ENCODE data around the gene HACD2.

The HACD2 gene

DNA sequence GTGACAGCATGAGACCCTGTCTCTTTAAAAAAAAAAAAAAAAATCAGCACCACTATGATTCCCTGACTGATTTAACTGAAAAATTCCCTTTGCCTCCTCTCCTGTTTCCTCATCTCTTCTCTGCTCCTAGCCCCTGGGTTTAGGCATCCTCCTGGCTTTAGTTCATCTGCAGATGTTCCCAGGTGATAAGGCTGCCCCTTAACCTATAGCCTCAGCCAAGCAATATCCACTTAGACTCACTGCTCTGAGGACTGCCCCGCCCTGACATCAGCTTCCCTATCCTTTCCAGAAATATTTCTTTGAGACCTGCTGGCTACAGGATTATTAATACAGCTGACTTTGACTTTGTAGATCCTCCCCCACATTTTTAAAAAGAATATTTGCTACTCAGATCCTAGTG, 39.4 kb upstream of the HACD2 start (continued):
- no peak for TF ChIP-seq KLF7 (tag by site-specific recombination; IDR thresholded peaks at IDR 0.05; ENCODE audit: borderline replicate concordance)
- TF ChIP-seq, protein P1, sequence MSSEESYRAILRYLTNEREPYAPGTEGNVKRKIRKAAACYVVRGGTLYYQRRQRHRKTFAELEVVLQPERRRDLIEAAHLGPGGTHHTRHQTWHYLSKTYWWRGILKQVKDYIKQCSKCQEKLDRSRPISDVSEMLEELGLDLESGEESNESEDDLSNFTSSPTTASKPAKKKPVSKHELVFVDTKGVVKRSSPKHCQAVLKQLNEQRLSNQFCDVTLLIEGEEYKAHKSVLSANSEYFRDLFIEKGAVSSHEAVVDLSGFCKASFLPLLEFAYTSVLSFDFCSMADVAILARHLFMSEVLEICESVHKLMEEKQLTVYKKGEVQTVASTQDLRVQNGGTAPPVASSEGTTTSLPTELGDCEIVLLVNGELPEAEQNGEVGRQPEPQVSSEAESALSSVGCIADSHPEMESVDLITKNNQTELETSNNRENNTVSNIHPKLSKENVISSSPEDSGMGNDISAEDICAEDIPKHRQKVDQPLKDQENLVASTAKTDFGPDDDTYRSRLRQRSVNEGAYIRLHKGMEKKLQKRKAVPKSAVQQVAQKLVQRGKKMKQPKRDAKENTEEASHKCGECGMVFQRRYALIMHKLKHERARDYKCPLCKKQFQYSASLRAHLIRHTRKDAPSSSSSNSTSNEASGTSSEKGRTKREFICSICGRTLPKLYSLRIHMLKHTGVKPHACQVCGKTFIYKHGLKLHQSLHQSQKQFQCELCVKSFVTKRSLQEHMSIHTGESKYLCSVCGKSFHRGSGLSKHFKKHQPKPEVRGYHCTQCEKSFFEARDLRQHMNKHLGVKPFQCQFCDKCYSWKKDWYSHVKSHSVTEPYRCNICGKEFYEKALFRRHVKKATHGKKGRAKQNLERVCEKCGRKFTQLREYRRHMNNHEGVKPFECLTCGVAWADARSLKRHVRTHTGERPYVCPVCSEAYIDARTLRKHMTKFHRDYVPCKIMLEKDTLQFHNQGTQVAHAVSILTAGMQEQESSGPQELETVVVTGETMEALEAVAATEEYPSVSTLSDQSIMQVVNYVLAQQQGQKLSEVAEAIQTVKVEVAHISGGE (tag by site-specific recombination; conservative IDR thresholded peaks at IDR 0.05; ENCODE audit: low read depth), result no peak

DNA sequence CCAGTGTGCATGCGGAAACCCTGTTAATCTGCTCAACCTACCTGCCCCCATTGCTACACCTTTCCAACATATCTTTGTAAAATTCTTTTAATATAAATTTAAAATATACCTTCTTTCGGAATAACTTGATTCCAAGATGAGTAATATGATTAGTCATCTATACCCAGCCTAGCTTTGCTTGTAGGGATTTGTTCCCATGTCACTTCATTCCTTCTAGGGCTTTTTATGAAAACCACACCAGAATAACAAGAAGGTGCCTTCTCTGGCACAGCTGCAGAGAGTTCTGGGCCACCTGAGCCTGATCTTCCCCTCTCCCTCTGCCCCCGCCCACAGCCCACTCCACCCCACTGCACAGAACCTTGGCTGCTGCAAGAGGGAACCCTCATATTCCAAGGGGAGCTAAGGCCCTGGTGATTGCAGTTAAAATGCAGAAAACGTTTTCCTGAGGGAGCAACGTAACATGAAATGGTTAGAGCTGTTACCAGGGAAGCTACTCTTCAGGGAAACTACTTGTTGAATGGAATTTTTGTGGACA, 38.6 kb upstream of the HACD2 start:
- no peaks in the 10 kb centered on the region for H3K9me3 ChIP-seq (ENCODE audit: control insufficient read depth, insufficient read depth, low read depth, low read length)
- POLR2A ChIA-PET, result no interaction called here
- H3K27ac ChIP-seq (ENCODE audit: extremely low read depth, low read depth, low read length), result no peak overlapping the region
- no peaks in the 10 kb centered on the region for H3K4me1 ChIP-seq (ENCODE audit: control insufficient read depth, insufficient read depth, low read length)
- H3K36me3 ChIP-seq (ENCODE audit: control insufficient read depth in 2 of 2, insufficient read depth in 1 of 2, low read length in 2 of 2), result peaks cover 0 to 16% of the 10 kb centered on the region in 2 experiments; a peak in 1 of 3 replicates
- TF ChIP-seq ZNF610 (tag by site-specific recombination; IDR thresholded peaks at IDR 0.05; ENCODE audit: borderline replicate concordance) (no peak), ZFP41 (tag by site-specific recombination; IDR thresholded peaks at IDR 0.05; ENCODE audit: borderline replicate concordance) (no peak), HOXC10 (CRISPR knock-in tag; IDR thresholded peaks at IDR 0.05) (no peak), KLF7 (tag by site-specific recombination; IDR thresholded peaks at IDR 0.05; ENCODE audit: borderline replicate concordance) (no peak), ZNF16 (tag by site-specific recombination; IDR thresholded peaks at IDR 0.05; ENCODE audit: low read depth) (no peak), RBAK (tag by site-specific recombination; IDR thresholded peaks at IDR 0.05) (no peak), ZBTB8A (tag by site-specific recombination; IDR thresholded peaks at IDR 0.05) (no peak), ZNF335 (tag by site-specific recombination; conservative IDR thresholded peaks at IDR 0.05) (no peak), ZNF24 (tag by site-specific recombination; IDR thresholded peaks at IDR 0.05) (no peak), ZNF202 (tag by site-specific recombination; IDR thresholded peaks at IDR 0.05; ENCODE audit: borderline replicate concordance) (no peak), ZNF549 (tag by site-specific recombination; IDR thresholded peaks at IDR 0.05) (no peak), ZNF670 (tag by site-specific recombination; IDR thresholded peaks at IDR 0.05; ENCODE audit: low read depth) (no peak), ZNF433 (tag by site-specific recombination; IDR thresholded peaks at IDR 0.05; ENCODE audit: low read depth) (no peak), ZNF768 (tag by site-specific recombination; IDR thresholded peaks at IDR 0.05) (no peak)
- TF ChIP-seq, protein P2, sequence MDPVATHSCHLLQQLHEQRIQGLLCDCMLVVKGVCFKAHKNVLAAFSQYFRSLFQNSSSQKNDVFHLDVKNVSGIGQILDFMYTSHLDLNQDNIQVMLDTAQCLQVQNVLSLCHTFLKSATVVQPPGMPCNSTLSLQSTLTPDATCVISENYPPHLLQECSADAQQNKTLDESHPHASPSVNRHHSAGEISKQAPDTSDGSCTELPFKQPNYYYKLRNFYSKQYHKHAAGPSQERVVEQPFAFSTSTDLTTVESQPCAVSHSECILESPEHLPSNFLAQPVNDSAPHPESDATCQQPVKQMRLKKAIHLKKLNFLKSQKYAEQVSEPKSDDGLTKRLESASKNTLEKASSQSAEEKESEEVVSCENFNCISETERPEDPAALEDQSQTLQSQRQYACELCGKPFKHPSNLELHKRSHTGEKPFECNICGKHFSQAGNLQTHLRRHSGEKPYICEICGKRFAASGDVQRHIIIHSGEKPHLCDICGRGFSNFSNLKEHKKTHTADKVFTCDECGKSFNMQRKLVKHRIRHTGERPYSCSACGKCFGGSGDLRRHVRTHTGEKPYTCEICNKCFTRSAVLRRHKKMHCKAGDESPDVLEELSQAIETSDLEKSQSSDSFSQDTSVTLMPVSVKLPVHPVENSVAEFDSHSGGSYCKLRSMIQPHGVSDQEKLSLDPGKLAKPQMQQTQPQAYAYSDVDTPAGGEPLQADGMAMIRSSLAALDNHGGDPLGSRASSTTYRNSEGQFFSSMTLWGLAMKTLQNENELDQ (tag by site-specific recombination; IDR thresholded peaks at IDR 0.05; ENCODE audit: low read depth), result no peak
- TF ChIP-seq, protein P3, sequence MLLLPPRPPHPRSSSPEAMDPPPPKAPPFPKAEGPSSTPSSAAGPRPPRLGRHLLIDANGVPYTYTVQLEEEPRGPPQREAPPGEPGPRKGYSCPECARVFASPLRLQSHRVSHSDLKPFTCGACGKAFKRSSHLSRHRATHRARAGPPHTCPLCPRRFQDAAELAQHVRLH (tag by site-specific recombination; IDR thresholded peaks at IDR 0.05), result no peak
- H3K4me3 ChIP-seq (ENCODE audit: low read depth, low read length), result no peak overlapping the region
- CTCF ChIA-PET, result interaction anchor here (2.5 kb wide), 1 partner anchor 19 kb away, joined by 7 read pairs; no protein-coding TSS in a partner anchor

DNA sequence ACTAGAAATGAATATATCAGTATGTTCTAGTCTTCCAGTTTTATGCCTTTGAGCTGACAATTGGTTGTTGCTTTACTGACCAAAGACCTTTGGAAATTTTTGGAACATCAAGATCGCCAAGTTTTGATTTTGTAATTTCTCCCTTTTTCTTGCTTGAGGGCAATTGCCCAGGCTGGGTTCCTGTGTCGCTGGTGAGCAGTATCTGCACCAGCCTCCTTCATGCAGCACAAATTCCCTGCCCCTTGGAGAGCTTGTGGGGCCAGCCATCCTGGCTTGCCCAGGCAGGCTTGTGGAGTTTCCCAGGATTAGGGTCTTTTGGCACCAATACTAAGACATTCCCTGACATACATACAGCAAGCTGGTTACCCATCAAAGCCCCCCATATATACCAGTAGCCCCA, 37.9 kb upstream of the HACD2 start:
- Histone ChIP-seq H3K27ac (ENCODE audit: extremely low read depth, low read depth, low read length) (no peak overlapping the region), H3K4me3 (ENCODE audit: low read depth, low read length) (no peak overlapping the region), H3K36me3 (ENCODE audit: control insufficient read depth in 2 of 2, insufficient read depth in 1 of 2, low read length in 2 of 2) (peaks cover 0 to 23% of the 10 kb centered on the region in 2 experiments; a peak in 1 of 3 replicates), H3K4me1 (ENCODE audit: control insufficient read depth, insufficient read depth, low read length) (no peaks in the 10 kb centered on the region), H3K9me3 (ENCODE audit: control insufficient read depth, insufficient read depth, low read depth, low read length) (no peaks in the 10 kb centered on the region)
- ChIA-PET POLR2A (no interaction called here), CTCF (interaction anchor here (0.6 kb wide), 1 partner anchor 10 kb away, joined by 3 read pairs; no protein-coding TSS in a partner anchor)
- TF ChIP-seq, protein P1 (tag by site-specific recombination; conservative IDR thresholded peaks at IDR 0.05; ENCODE audit: low read depth), result no peak
- TF ChIP-seq KLF8 (tag by site-specific recombination; IDR thresholded peaks at IDR 0.05), result no peak
- no peak for TF ChIP-seq ZNF350 (tag by site-specific recombination; IDR thresholded peaks at IDR 0.05)
- no peak for TF ChIP-seq ZEB2 (tag by site-specific recombination; IDR thresholded peaks at IDR 0.05)
- no peak for TF ChIP-seq EGR2 (tag by site-specific recombination; IDR thresholded peaks at IDR 0.05; ENCODE audit: low read depth)
- TF ChIP-seq ZNF175 (tag by site-specific recombination; IDR thresholded peaks at IDR 0.05), result no peak

Data from HEK293 (cell line).